GM18867 (cell line): Measurements from ENCODE around the gene NFE2L1.
"Not testable (repeated sequence)": the region's sequence is repeated elsewhere in the genome, so short reads cannot be mapped to it uniquely, and the experiment has no call there.

Source experiments
- ATAC-seq: cut with Tn5 transposase; IDR thresholded peaks from one replicate; pipeline ENCODE4 v1.9.1; 2021; ENCODE audit warnings: mild to moderate bottlenecking, moderate library complexity; ENCODE audit not compliant: unreplicated experiment

Gene NFE2L1

DNA sequence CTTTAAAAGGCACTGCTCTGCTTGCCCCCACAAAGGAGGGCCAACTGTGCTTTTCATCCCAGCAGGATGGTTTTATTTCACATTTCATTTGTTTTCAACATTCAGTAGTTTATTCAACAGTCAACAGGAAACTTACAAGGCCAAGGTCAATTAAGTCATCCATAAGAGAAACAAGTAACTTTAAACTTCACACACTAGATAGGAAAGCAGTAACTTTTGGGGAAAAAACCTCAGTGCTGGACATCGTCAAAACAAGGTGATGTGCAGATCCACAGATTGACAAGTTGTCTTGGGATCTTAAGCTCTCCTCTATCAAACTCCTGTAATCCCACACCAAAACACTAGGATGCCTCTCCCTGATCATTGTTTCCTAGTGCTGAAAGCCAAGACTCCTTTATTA is 18.5 kb downstream of the NFE2L1 start:
- ATAC-seq: no peak

DNA sequence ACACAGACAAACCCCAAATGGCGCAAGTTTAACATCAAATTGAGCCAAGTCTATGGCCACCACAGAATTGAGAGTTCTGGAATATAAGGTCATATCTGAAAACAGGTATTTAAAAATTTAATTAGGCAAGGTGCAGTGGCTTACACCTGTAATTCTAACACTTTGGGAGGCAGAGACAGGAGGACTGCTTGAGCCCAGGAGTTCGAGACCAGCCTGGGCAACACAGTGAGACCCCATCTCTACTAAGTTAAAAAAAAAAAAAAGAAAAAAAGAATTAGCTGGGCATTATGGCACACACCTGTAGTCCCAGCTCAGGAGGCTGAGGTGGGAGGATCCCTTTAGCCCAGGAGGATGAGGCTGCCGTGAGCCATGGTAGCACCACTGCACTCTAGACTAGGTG is 19.1 kb downstream of the NFE2L1 start:
- no peak for ATAC-seq

DNA sequence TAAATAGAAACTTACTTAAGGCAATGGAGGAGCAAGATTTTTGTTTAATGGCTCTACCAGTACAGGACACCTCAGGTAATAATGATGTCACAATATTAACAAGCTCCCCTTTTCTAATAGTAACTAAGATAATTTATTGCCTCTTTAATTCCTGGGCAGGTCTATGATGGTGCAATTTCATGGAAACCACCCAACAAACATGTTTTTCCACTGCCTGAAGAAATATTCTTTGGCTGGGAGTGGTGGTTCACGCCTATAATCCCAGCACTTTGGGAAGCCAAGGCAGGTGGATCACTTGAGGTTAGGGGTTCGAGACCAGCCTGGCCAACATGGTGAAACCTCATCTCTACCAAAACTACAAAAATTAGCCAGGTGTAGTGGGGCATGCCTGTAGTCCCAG is 19.6 kb downstream of the NFE2L1 start:
- ATAC-seq: not testable (repeated sequence)

DNA sequence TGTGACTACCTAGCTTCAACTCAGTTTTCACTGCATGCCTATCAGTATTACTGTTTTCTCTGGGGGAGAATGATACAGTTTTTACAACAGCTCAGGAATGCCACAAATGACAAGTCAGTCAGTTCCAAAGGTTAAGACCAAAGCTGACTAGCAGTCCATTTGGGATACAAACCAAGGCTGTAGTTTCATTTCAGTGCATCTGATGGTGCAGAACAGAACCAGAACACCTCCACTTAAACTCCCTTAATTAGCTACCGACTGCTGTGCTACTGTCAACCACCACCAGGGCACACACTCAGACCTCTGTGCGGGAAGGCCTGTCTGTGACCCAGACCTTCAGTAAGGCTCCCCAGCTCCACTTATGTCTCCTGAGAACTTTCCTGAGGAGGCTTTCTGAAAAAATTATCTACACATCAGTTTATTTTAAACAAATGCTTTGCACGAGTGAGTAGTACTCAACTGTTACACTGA is 20.4 kb downstream of the NFE2L1 start:
- ATAC-seq: no peak

DNA sequence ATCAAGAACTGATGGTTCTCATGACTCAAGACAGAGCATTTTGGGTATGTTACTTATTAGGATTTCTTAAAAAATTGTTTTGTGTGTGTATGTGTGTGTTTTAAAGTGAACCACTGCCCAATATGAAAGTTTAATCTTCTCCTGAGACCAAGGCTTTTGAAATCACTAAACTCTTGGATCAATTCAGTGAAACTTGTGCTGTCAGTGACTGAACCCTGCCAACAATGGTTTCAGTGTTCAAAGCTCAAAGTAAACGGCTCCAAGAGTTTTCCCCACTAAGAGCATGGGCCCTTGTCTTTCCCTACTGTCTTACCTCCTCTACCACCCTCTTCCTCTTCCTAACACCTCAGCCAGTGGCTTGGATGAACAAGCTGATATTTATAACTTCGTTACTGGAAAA is 22.0 kb downstream of the NFE2L1 start:
- no peak for ATAC-seq

DNA sequence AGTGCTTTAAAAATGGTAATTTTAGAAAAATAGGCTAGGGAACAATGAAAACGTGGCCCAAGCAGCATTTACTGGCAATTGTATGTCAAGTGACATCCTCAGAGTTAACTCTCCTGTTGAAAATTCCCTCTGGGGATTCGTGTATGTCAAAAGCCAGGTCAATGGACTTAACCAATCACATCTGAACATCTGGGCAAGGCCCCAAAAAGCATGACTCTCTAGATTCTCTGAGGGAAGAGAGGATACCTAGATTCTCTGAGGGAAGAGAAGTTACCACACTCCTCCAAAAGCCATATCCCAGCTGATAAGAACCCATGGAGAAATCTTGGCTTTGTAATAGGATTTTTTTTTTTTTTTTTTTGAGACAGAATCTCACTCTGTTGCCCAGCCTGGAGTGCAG is 23.5 kb downstream of the NFE2L1 start:
- ATAC-seq: no peak

DNA sequence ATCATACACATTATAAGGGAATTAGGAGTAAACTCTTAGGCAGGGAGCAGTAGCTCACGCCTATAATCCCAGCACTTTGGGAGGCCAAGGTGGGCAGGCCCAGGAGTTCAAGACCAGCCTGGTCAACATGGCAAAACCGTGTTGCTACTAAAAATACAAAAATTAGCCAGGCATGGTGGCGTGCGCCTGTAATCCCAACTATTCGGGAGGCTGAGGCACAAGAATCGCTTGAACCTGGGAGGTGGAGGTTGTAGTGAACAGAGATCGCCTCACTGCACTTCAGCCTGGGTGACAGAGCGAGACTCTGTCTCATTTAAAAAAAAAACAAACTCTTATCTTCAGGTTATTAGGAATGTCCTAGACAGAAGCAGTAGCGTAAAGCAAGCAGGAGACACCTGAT is 24.7 kb downstream of the NFE2L1 start:
- not testable (repeated sequence) for ATAC-seq

DNA sequence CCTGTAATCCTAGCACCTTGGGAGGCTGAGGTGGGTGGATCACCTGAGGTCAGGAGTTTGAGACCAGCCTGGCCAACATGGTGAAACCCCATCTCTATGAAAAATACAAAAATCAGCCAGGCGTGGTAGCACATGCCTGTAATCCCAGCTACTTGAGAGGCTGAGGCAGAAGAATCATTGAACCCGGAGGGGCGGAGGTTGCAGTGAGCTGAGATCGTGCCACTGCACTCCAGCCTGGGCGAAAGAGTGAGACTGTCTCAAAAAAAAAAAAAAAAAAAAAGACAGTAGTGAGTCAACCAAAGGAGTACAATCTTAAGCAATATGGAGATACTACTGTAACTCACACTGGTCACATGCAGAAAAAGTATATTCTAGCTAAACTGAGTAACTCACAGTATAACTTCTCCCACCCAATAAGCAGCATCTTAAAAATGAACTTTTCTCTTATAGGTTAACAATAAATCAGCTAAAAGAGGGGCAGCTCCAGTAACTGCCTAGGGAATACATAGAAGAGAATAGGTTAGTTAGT is 25.5 kb downstream of the NFE2L1 start:
- ATAC-seq: not testable (repeated sequence)

DNA sequence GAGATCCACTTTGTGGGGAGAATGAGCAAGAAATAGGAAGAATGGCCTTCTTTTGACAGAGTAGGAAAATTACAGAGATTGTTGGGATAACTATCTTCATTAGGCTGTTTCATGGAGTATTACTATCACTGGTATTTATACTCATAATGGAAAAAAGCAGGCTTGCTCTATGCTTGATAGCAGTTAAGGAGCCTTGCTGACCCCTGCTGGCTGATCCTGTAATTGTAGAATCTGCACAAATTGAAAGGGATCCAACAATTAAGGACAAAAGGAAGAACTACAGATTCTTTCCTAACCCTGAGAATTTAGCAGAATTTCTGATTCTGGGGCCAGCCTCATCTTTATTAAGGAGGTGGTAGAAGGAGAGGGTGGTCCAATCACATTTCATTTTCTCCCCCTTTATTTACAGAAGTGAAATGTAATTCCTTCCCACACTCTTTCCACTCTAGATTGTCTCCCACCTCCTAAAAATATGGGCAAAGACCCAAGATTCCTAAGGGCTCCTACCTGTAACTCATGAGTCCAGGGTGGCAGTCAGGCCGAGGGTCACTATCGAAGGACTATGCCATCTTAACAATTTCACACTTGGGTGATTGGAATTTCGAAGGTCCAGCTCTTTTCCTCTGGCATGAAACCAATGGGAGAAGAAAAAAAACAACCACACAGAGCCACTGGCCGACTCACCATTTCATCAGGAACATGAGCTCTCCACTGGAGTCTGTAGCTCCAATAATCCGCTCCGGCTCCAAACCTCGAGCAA is 26.3 kb downstream of the NFE2L1 start:
- ATAC-seq: no peak

DNA sequence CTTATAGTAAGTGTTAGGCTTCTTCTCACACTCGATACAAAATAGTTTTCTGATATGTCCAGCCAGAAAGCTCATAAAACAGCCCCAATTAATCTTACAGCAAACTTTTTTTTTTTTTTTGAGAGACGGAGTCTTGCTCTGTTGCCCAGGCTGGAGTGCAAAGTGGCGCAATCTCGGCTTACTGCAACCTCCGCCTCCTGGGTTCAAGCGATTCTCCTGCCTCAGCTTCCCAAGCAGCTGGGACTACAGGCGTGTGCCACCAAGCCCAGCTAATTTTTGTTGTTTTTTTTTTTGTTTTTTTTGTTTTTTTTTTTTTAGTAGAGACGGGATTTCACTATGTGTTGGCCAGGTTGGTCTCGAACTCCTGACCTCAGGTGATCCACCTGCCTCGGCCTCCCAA is 29.0 kb downstream of the NFE2L1 start:
- not testable (repeated sequence) for ATAC-seq

DNA sequence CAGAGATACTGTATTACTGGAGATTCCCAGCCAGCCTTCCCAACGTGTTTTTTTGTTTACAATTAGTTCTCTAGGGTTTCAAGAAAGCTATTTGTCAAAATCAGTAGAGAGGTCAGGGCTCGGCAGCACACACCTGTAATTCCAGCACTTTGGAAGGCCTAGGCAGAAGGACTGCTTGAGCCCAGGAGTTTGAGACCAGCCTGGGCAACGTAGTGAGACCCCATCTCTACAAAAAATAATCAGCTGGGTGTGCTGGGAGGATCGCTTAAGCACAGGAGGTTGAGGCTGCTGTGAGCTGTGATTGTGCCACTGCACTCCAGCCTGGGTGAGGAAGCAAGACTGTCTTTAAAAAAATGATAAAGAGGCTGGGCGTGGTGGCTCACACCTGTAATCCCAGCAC is 33.7 kb downstream of the NFE2L1 start:
- ATAC-seq: no peak

DNA sequence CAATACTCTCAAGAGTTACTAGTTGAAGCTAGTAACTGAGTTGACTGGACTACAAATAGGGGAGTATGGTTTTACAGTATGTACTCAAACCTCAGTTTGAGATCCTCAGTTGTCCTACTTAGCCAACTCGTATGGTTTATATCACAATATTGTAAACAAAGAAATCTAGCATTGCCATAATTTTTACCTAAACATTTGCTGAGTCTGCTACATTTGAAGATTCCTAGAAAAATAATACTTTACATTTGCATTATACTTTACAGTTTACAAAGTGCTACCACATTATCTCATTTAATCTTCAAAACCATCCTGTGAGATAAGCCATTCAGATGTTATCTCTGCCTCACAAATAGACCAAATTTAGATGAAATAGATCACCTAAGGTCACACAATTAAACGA is 36.8 kb downstream of the NFE2L1 start:
- no peak for ATAC-seq

DNA sequence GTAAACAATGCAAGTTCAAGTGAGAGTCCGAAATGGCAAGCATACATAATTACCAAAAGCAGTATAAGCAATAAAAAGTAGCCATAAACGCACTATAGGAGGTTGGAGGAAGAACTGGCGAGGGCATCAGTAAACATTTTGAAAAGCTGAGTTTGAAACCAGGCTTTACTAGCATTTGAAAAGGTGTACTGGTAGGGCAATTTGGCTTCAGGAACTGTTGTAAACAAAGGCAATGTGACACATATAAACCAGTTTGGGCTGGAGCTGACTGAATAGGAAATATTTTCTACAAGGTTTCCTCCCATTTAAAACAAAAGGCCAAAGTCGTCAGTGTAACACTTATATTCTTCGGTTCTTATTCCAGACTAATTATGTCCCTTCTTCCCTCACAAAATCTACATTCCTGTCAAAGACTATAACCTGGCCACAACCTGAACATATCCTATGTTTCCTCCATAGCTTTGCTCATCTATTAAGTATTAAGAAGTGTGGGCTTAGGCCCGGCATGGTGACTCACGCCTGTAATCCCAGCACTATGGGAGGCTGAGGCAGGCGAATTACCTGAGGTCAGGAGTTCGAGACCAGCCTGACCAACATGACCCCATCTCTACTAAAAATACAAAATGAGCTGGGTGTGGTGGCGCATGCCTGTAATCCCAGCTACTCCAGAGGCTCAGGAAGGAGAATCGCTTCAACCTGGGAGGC is 45.3 kb downstream of the NFE2L1 start:
- ATAC-seq: no peak

DNA sequence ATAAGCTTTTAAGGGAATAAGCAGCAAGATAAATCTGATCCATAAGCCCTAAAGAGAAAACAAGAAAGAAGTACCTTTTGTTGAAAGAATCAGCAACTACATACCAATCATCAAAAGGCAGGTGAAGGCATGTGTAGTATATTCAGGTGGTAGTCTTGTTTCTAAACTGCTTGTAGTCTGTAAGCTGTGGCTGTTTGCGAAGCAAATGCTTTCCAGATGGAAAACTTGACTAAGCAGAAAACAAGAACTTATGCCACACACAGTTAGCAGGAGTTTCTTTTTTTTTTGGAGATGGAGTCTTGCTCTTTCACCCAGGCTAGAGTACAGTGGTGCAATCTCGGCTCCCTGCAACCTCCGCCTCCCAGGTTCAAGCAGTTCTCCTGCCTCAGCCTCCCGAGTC is 47.5 kb downstream of the NFE2L1 start:
- ATAC-seq: no peak

DNA sequence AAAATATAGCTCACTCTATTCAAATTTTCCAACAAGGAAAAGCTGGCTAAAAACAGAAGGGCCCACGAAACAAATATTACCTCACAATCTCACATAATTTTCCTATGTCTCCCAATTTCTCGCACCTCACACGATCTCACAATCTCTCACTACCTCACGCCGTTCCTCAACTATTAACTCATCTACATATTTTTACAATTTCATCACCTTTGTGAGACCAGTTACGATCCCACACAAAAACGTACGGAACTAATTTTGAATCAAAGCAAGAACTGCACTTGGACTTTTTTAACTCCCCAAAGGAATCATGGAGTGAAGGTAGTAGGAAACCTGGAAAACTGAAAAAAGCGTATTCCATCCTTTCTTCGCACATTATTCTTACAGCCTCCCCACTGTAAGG is 52.0 kb downstream of the NFE2L1 start:
- no peak for ATAC-seq

DNA sequence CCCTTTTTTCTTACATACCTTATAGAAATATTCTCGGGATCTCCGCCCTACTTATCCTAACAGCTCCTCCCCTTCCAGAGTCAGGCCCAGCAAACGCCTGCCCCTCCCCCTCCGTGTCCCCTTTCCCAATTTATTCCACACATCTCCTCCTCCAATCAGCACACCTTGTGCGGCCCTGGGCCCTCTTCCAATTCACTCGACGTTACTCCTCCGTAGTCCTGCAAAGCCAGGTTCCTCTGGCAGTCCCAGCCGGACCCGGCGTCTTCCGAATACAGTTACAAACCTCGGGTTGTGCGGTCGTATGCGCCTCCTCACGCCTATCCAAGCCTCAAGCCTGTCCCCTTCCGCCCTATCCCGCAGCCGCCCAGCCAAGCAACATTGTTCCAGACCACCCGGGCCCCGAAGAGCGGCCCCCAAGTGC is 52.4 kb downstream of the NFE2L1 start:
- ATAC-seq: no peak

DNA sequence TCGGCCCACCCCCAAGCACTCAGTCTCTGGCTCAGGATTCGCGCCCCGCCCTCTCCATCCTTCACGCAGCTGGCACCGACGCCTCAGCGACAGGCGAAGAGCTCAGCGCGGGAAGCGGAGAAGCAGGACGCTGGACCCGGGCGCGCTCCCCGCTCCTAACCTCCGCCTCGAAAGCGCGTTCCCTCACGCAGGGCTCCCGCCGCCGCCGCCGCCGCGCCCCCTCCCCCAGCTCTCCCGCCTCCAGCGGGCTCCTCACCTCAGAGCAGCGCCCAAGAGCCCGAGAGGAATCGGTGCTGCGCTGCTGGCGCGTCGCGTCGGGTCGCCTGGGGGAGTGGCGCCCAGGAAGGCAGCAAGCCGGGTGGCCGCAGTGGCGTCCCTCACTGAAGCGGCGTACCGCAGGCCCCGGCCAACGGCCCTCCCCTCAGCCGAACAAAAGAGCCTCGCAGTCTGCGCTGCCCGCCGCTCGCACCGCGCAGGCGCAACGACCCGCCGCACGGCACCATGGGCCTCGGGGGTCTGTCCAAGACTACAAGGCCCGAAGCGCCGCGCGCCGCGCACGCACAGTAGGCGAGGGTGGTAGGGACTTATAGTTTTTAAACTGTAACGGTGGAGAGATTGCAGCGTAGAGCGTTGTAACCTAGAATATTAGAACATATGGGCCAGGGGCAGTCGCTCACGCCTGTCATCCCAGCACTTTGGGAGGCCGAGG is 53.0 kb downstream of the NFE2L1 start, which contains the start of gene CBX1:
CBX1 (minus strand) TSS at position 467 of the 709 bp plus-strand sequence. CDS start 24,474 bp downstream, outside the sequence.
- ATAC-seq: peak; percentile 91

DNA sequence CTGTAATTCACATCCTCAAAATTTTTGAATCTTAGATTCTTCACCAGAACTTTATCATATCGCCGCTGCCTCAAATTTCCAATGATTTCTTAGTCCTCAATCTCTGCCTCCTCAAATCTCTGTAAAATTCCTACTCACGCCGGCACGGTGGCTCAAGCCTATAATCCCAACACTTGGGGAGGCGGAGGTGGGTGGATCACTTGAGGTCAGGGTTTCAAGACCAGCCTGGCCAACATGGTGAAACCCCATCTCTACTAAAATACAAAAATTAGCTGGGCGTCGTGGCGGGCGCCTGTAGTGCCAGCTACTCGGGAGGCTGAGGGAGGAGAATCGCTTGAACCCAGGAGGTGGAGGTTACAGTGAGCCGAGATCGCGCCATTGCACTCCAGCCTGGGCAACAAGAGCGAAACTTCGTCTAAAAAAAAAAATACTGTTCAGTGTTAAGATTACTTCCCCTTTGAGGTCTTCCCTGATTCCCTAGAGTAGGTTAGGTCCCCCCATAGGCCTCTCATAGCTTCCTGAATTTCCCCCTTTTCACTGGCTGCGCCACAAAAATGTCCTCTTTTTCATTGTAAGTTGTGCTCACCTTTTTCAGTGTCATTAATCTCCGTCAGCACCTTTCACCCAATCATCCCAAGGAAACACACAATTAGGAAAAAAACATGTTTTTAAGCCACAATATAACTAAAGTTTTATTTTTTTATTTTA is 54.0 kb downstream of the NFE2L1 start:
- no peak for ATAC-seq

DNA sequence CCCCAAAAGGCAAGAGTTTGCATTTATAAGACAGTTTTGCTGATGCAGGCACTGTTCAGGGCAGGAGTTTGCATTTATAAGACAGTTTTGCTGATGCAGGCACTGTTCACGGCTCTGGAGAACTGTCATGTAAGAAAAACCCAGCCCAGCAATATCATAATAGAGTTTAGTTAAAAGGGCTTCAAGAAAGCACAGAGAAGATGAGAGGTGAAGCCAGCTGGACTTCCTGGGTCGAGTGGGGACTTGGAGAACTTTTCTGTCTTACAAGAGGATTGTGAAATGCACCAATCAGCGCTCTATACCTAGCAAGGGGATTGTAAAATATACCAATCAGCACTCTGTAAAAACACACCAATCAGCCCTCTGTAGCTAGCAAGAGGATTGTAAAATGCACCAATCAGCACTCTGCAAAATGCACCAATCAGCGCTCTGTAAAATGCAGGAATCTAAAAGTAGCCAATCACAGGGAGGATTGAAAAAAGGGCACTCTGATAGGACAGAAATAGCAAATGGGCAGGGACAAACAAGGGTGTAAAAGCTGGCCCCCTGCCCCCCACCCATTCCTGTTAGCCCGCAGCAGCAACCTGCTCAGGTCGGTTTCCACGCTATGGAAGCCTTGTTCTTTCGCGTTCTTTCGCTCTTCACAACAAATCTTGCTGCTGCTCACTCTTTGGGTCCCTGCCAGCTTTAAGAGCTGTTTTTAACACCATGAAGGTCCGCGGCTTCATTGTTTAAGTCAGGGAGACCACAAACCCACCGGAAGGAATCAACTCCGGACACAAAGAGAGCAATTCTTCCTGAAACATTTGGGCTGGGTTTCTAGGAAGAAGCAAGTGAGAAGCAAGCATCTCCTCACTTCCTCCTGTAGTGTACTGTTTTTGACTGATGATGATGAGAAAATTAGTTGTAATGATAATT is 54.9 kb downstream of the NFE2L1 start:
- ATAC-seq: no peak

DNA sequence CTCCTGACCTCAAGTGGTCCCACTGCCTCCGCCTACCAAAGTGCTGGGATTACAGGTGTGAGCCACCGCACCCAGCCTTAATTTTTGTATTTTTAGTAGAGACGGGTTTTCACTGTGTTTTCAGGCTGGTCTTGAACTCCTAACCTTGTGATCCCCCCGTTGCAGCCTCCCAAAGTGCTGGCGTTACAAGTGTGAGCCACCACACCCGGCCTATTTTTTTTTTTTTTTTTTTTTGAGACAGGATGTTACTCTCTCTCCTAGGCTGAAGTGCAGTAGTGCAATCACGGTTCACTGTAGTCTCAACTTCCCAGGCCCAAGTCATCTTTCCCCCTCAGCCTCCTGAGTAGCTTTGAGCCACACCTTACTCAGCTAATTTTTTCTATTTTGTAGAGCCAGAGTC is 56.3 kb downstream of the NFE2L1 start:
- no peak for ATAC-seq
